Natural killer cell (primary cell): ENCODE results near the gene CACNA1B. TPM values are rescaled to one million over a fixed set of nuclear protein-coding genes. Genes with fewer than 3 reads are reported as not detected.

Experiments used
- ATAC-seq, 3 donors: fragments of 150-1000 bp in 2 of 3; fragments of 200-7000 bp in 1 of 3; cut with Tn5 transposase; 1 replicate in 1 of 3; 2 replicates in 2 of 3; pipeline ENCODE4 v1.10.0; 2021; ENCODE audit warnings: mild to moderate bottlenecking in 2 of 3, moderate library complexity in 2 of 3
- DNase-seq, 2 donors: peaks; one replicate each; pipeline versions ENCODE4 v3.0.0 to v3.0.0-alpha.2; 2013 to 2021; ENCODE audit warnings: mixed read lengths in 1 of 2
- H3K27ac ChIP-seq: one replicate; pipeline ENCODE4 v1.5.1; 2013; ENCODE audit warnings: mild to moderate bottlenecking, low read length
- H3K27me3 ChIP-seq: one replicate; pipeline ENCODE4 v1.6.1; 2013; ENCODE audit warnings: low read length; ENCODE audit not compliant: control insufficient read depth, insufficient read depth
- H3K36me3 ChIP-seq: one replicate; pipeline ENCODE4 v1.6.1; 2013; ENCODE audit warnings: low read length; ENCODE audit not compliant: control insufficient read depth, insufficient read depth
- H3K4me1 ChIP-seq: one replicate; pipeline ENCODE4 v1.6.1; 2013; ENCODE audit warnings: low read length; ENCODE audit not compliant: control insufficient read depth, insufficient read depth
- H3K4me3 ChIP-seq: one replicate; pipeline ENCODE4 v1.5.1; 2013; ENCODE audit warnings: low read length
- H3K9me3 ChIP-seq: one replicate; pipeline ENCODE4 v1.6.1; 2013; ENCODE audit warnings: low read length; ENCODE audit not compliant: control insufficient read depth, insufficient read depth
- H3K27ac Mint-ChIP-seq, 2 donors: one replicate each; pipeline ENCODE4 v1.8.0; 2022; ENCODE audit warnings: mild to moderate bottlenecking in 2 of 2, mixed read lengths in 2 of 2, moderate library complexity in 1 of 2
- H3K27me3 Mint-ChIP-seq, 2 donors: one replicate each; pipeline ENCODE4 v1.8.0; 2022; ENCODE audit warnings: low read depth in 2 of 2, mixed read lengths in 2 of 2
- H3K36me3 Mint-ChIP-seq: one replicate; pipeline ENCODE4 v1.8.0; 2022; ENCODE audit warnings: mixed read lengths
- H3K4me1 Mint-ChIP-seq, 2 donors: one replicate each; pipeline ENCODE4 v1.8.0; 2022; ENCODE audit warnings: mixed read lengths in 2 of 2
- H3K4me3 Mint-ChIP-seq: one replicate; pipeline ENCODE4 v1.8.0; 2022; ENCODE audit warnings: mild to moderate bottlenecking, moderate library complexity, mixed read lengths
- H3K9me3 Mint-ChIP-seq, 2 donors: one replicate each; pipeline ENCODE4 v1.8.0; 2022; ENCODE audit warnings: mixed read lengths in 2 of 2
- CTCF ChIP-seq: fragments of 200-600 bp; IDR thresholded peaks from one replicate; pipeline ENCODE4 v1.8.0; 2022; ENCODE audit warnings: antibody characterized with exemption
- WGBS: methylation state at CpG from one replicate; pipeline ENCODE4 v1.1.7; 2013; ENCODE audit warnings: missing lambda C conversion rate; ENCODE audit not compliant: insufficient coverage; 5-methylcytosine and 5-hydroxymethylcytosine counted together
- intact Hi-C: fragments of 100-400 bp; cut with micrococcal nuclease; formaldehyde crosslinking; loops from one replicate; pipeline ENCODE4 v1.14.2; 2022
- total RNA-seq, 4 donors: library from RNA; stranded (reverse); fragments of 120-200 nt in 1 of 4; gene quantifications; one replicate each; pipeline versions ENCODE4 v1.2.3 to v1.2.4, GENCODE V29; 2013 to 2022

The CACNA1B gene
- total RNA-seq, 3 donors from 2014 or later (not counting 1 experiment from before 2014, with no cell fraction given): 0.07 TPM; not detected in 2

- DNase-seq: no peak
- H3K9me3 Mint-ChIP-seq: no peaks in the 10 kb centered on the region
- Histone ChIP-seq H3K36me3 (no peaks in the 10 kb centered on the region), H3K9me3 (no peaks in the 10 kb centered on the region), H3K4me3 (no peak overlapping the region), H3K4me1 (no peaks in the 10 kb centered on the region), H3K27me3 (peaks cover 5% of the 10 kb centered on the region), H3K27ac (no peak overlapping the region)
- TF ChIP-seq CTCF: no peak
- peaks cover 40 to 41% of the 10 kb centered on the region in 2 donors for H3K27me3 Mint-ChIP-seq
- no peak overlapping the region for H3K27ac Mint-ChIP-seq
- intact Hi-C loops: no loop called here
- no peak overlapping the region for H3K4me3 Mint-ChIP-seq
- WGBS: 100% methylated on average over 1 of the region's 1 CpG
- no peak for ATAC-seq
- H3K4me1 Mint-ChIP-seq: no peaks in the 10 kb centered on the region
- no peaks in the 10 kb centered on the region for H3K36me3 Mint-ChIP-seq
Measured at GRCh38 chr9:137988701-137989100, 111.1 kb downstream of the CACNA1B start.

GRCh38 chr9:137989156-137989555 is 111.6 kb downstream of the CACNA1B start:
- Mint-ChIP-seq H3K4me3 (no peak overlapping the region), H3K27ac (no peak overlapping the region), H3K27me3 (peaks cover 41 to 42% of the 10 kb centered on the region in 2 donors), H3K9me3 (no peaks in the 10 kb centered on the region), H3K4me1 (no peaks in the 10 kb centered on the region), H3K36me3 (no peaks in the 10 kb centered on the region)
- Histone ChIP-seq H3K9me3 (no peaks in the 10 kb centered on the region), H3K36me3 (no peaks in the 10 kb centered on the region), H3K27me3 (peaks cover 5% of the 10 kb centered on the region), H3K27ac (no peak overlapping the region), H3K4me1 (no peaks in the 10 kb centered on the region), H3K4me3 (no peak overlapping the region)
- TF ChIP-seq CTCF: no peak
- no peak for DNase-seq
- WGBS: 83% methylated on average over 7 of the region's 7 CpGs
- ATAC-seq: no peak
- intact Hi-C loops: no loop called here

GRCh38 chr9:137989999-137990715 is 112.6 kb downstream of the CACNA1B start:
- intact Hi-C loops: no loop called here
- H3K4me3 ChIP-seq: no peak overlapping the region
- peaks cover 5% of the 10 kb centered on the region for H3K27me3 ChIP-seq
- ATAC-seq (no peak), DNase-seq (no peak)
- H3K4me1 Mint-ChIP-seq: no peaks in the 10 kb centered on the region
- no peak overlapping the region for H3K4me3 Mint-ChIP-seq
- H3K27ac Mint-ChIP-seq: no peak overlapping the region
- no peaks in the 10 kb centered on the region for H3K9me3 ChIP-seq
- H3K27me3 Mint-ChIP-seq: peaks cover 41 to 44% of the 10 kb centered on the region in 2 donors
- H3K9me3 Mint-ChIP-seq: no peaks in the 10 kb centered on the region
- no peaks in the 10 kb centered on the region for H3K4me1 ChIP-seq
- no peaks in the 10 kb centered on the region for H3K36me3 Mint-ChIP-seq
- H3K36me3 ChIP-seq: no peaks in the 10 kb centered on the region
- TF ChIP-seq CTCF: no peak
- no peak overlapping the region for H3K27ac ChIP-seq
- WGBS: 91% methylated on average over 8 of the region's 8 CpGs
